Tibial nerve (tissue), 4 donors: ENCODE results near the gene COL3A1.

ENCODE experiments used
- EP300 ChIP-seq, 2 donors: sonication (generic); formaldehyde crosslinking; IDR thresholded peaks; one replicate each; pipeline ENCODE4 v1.6.1; 2017; ENCODE audit warnings: antibody characterized with exemption in 2 of 2, mild to moderate bottlenecking in 1 of 2
- POLR2A ChIP-seq, 2 donors: fragments of 450-650 bp; IDR thresholded peaks; one replicate each; pipeline ENCODE4 v1.6.1; 2017; ENCODE audit warnings: antibody characterized with exemption in 2 of 2, mild to moderate bottlenecking in 2 of 2, moderate library complexity in 2 of 2
- TF ChIP-seq, protein P1 (sequence below), 5 experiments: fragments of 200-600 bp in 3 of 5; fragments of 450-650 bp in 2 of 5; sonication (generic) in 3 of 5; IDR thresholded peaks; one replicate each; pipeline ENCODE4 v1.5.1; 2016 to 2019; ENCODE audit warnings: antibody characterized with exemption in 5 of 5, mild to moderate bottlenecking in 3 of 5, moderate library complexity in 2 of 5

DNA sequence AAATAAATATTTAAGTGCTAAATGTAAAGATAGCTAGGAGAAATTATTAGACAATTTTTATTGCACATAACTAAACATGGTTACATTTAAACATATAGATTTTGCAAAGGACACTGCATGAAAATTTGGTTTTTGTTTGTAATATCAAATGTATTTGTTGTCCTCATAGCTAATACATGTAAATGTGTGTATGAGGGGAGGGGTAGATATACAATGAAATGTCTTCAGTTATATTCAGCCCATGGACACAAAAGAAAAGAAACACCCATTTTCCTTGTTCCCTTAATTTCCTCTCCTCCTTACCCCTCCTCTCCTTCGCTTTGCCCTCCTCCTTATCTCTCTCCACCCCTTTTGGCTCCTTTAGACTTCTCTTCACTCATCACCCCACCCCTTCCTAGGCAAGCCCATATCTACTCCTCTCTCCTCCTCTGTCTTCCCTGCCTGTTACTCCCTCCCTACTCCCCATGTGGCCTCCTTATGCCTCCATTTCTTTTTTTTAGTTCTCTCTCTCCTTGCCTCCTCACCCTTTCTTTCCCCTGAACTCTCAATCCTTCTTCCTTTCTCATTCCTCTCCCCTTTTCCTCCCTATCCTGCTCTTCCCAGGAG, 1.4 kb downstream of the COL3A1 start:
- TF ChIP-seq, protein P1, sequence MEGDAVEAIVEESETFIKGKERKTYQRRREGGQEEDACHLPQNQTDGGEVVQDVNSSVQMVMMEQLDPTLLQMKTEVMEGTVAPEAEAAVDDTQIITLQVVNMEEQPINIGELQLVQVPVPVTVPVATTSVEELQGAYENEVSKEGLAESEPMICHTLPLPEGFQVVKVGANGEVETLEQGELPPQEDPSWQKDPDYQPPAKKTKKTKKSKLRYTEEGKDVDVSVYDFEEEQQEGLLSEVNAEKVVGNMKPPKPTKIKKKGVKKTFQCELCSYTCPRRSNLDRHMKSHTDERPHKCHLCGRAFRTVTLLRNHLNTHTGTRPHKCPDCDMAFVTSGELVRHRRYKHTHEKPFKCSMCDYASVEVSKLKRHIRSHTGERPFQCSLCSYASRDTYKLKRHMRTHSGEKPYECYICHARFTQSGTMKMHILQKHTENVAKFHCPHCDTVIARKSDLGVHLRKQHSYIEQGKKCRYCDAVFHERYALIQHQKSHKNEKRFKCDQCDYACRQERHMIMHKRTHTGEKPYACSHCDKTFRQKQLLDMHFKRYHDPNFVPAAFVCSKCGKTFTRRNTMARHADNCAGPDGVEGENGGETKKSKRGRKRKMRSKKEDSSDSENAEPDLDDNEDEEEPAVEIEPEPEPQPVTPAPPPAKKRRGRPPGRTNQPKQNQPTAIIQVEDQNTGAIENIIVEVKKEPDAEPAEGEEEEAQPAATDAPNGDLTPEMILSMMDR (IDR thresholded peaks at IDR 0.05): no peak
- TF ChIP-seq POLR2A (IDR thresholded peaks at IDR 0.05): peak; percentile 39 to 68
- peak in 1 of 2 donors; percentile 94 for TF ChIP-seq EP300 (IDR thresholded peaks at IDR 0.05)
